Measurements from ENCODE around the gene SUPT5H. TPM values are rescaled to one million over a fixed set of nuclear protein-coding genes. Genes with fewer than 3 reads are reported as not detected.
"Not testable (repeated sequence)": the region's sequence is repeated elsewhere in the genome, so short reads cannot be mapped to it uniquely, and the experiment has no call there.

The SUPT5H gene
- total RNA-seq, 1 experiment from 2014 or later, result 122 TPM

- H3K9me3 Mint-ChIP-seq (ENCODE audit: unreplicated experiment), result no peaks in the 10 kb centered on the region
- peak overlapping the region; percentile 61 for H3K27ac Mint-ChIP-seq (ENCODE audit: low read depth, unreplicated experiment)
- H3K27me3 Mint-ChIP-seq (ENCODE audit: insufficient read depth, unreplicated experiment), result no peaks in the 10 kb centered on the region
- CTCF ChIA-PET, result interaction anchor here (1.0 kb wide), 1 partner anchor 26 kb away, joined by 3 read pairs; no protein-coding TSS in a partner anchor
- peaks cover 71% of the 10 kb centered on the region for H3K36me3 Mint-ChIP-seq (ENCODE audit: insufficient read depth, unreplicated experiment)
- no peak overlapping the region for H3K4me3 Mint-ChIP-seq (ENCODE audit: unreplicated experiment)
- TF ChIP-seq, protein P1, sequence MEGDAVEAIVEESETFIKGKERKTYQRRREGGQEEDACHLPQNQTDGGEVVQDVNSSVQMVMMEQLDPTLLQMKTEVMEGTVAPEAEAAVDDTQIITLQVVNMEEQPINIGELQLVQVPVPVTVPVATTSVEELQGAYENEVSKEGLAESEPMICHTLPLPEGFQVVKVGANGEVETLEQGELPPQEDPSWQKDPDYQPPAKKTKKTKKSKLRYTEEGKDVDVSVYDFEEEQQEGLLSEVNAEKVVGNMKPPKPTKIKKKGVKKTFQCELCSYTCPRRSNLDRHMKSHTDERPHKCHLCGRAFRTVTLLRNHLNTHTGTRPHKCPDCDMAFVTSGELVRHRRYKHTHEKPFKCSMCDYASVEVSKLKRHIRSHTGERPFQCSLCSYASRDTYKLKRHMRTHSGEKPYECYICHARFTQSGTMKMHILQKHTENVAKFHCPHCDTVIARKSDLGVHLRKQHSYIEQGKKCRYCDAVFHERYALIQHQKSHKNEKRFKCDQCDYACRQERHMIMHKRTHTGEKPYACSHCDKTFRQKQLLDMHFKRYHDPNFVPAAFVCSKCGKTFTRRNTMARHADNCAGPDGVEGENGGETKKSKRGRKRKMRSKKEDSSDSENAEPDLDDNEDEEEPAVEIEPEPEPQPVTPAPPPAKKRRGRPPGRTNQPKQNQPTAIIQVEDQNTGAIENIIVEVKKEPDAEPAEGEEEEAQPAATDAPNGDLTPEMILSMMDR (IDR thresholded peaks at IDR 0.05; ENCODE audit: unreplicated experiment), result no peak
- DNase-seq (ENCODE audit: unreplicated experiment), result no peak
- peaks cover 41% of the 10 kb centered on the region for H3K4me1 Mint-ChIP-seq (ENCODE audit: insufficient read depth, unreplicated experiment)
- POLR2A ChIA-PET, result interaction anchor here (1.0 kb wide), 1 partner anchor 58 kb away, joined by 4 read pairs; the partner anchor contains the start of genes MED29 and PAF1
- BruUV-seq (replicated peaks), result no TSS peak
- intact Hi-C loops (cut with micrococcal nuclease), result no loop called here
Observed at GRCh38 chr19:39449116-39449797, 3.9 kb downstream of the SUPT5H start.

DNA sequence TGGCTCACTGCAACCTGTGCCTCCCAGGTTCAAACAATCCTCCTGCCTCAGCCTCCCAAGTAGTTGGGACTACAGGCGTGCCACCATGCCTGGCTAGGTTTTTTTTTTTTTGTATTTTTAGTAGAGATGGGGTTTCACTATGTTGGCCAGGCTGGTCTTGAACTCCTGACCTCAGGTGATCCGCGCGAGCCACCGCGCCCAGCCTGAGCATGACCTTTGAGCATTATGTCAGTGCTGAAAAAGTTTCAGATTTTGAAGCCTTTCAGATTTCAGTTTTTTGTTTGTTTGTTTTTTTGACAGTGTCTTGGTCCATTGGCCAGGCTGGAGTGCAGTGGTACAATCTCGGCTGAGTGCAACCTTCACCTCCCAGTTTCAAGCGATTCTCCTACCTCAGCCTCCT is 5.9 kb downstream of the SUPT5H start:
- CTCF ChIA-PET; POLR2A ChIA-PET; BruUV-seq (replicated peaks): not testable (repeated sequence)

DNA sequence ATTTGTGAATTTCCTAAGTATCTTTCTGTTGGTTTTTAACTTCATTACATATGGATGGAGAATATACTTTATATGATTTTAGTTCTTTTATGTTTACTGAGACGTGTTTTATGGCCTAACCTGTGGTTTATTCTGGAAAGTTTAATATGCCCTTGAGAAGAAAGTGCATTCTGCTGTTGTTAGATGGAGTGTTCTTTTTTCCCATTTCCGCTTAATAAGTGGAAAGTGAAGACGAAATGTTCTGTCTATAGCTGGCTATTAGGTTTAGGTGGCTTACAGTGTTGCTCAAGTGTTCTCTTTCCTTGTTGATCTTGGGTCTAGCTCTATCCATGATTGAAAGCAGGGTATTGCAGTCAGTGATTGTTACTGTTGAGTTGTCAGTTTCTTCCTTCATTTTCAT is 18.0 kb downstream of the SUPT5H start:
- BruUV-seq (replicated peaks), result no TSS peak
- intact Hi-C loops (cut with micrococcal nuclease), result no loop called here
- Mint-ChIP-seq H3K27ac (ENCODE audit: low read depth, unreplicated experiment) (no peak overlapping the region), H3K4me3 (ENCODE audit: unreplicated experiment) (no peak overlapping the region), H3K4me1 (ENCODE audit: insufficient read depth, unreplicated experiment) (no peaks in the 10 kb centered on the region), H3K9me3 (ENCODE audit: unreplicated experiment) (no peaks in the 10 kb centered on the region), H3K36me3 (ENCODE audit: insufficient read depth, unreplicated experiment) (peaks cover 66% of the 10 kb centered on the region), H3K27me3 (ENCODE audit: insufficient read depth, unreplicated experiment) (no peaks in the 10 kb centered on the region)
- DNase-seq (ENCODE audit: unreplicated experiment), result no peak
- TF ChIP-seq, protein P1 (IDR thresholded peaks at IDR 0.05; ENCODE audit: unreplicated experiment), result no peak
- ChIA-PET CTCF (interaction anchor here (0.7 to 2.3 kb wide), 4 partner anchors 11 to 69 kb away, joined by 3 to 4 read pairs (median 4); partner anchors contain the start of gene EID2B), POLR2A (interaction anchor here (1.7 kb wide), 1 partner anchor 18 kb away, joined by 5 read pairs; the partner anchor contains the start of gene SUPT5H)

More for the DNA sequence above, 5.9 kb downstream of the SUPT5H start:
- intact Hi-C loops (cut with micrococcal nuclease); H3K9me3 Mint-ChIP-seq (ENCODE audit: unreplicated experiment); DNase-seq (ENCODE audit: unreplicated experiment); H3K27me3 Mint-ChIP-seq (ENCODE audit: insufficient read depth, unreplicated experiment); H3K4me3 Mint-ChIP-seq (ENCODE audit: unreplicated experiment); H3K27ac Mint-ChIP-seq (ENCODE audit: low read depth, unreplicated experiment): not testable (repeated sequence)
- H3K4me1 Mint-ChIP-seq (ENCODE audit: insufficient read depth, unreplicated experiment), result peaks cover 38% of the 10 kb centered on the region
- H3K36me3 Mint-ChIP-seq (ENCODE audit: insufficient read depth, unreplicated experiment), result peaks cover 76% of the 10 kb centered on the region

- Mint-ChIP-seq H3K27ac (ENCODE audit: low read depth, unreplicated experiment) (no peak overlapping the region), H3K4me3 (ENCODE audit: unreplicated experiment) (no peak overlapping the region), H3K27me3 (ENCODE audit: insufficient read depth, unreplicated experiment) (no peaks in the 10 kb centered on the region), H3K36me3 (ENCODE audit: insufficient read depth, unreplicated experiment) (peaks cover 49% of the 10 kb centered on the region), H3K4me1 (ENCODE audit: insufficient read depth, unreplicated experiment) (no peaks in the 10 kb centered on the region), H3K9me3 (ENCODE audit: unreplicated experiment) (no peaks in the 10 kb centered on the region)
- ChIA-PET POLR2A (interaction anchor here (0.6 to 1.2 kb wide), 2 partner anchors 21 to 47 kb away, joined by 3 read pairs; partner anchors contain the start of gene SUPT5H), CTCF (interaction anchor here (1.0 to 2.6 kb wide), 2 partner anchors 8 to 67 kb away, joined by 3 to 5 read pairs; no protein-coding TSS in a partner anchor)
- TF ChIP-seq, protein P1 (IDR thresholded peaks at IDR 0.05; ENCODE audit: unreplicated experiment), result no peak
- DNase-seq (ENCODE audit: unreplicated experiment), result no peak
- intact Hi-C loops (cut with micrococcal nuclease), result no loop called here
- no TSS peak for BruUV-seq (replicated peaks)
Observed at GRCh38 chr19:39465956-39466747, 20.8 kb downstream of the SUPT5H start.
